IMR-90 (cell line): ENCODE data around the gene TBC1D1. TPM values are rescaled to one million over a fixed set of nuclear protein-coding genes. Genes with fewer than 3 reads are reported as not detected.

Source experiments
- ATAC-seq: fragments of 200-7000 bp; cut with Tn5 transposase; 2 replicates; pipeline ENCODE4 v1.9.1; 2020; ENCODE audit warnings: low read depth, mild to moderate bottlenecking, moderate library complexity
- BruUV-seq: library from RNA; stranded (reverse); fragments of 400-500 nt; replicated peaks from 2 replicates; lab custom pipeline; 2021; lab: Mats Ljungman, UMichigan
- CTCF ChIA-PET: fragments of 300-600 bp; formaldehyde crosslinking; extraction: SDS; loops from one replicate; lab custom pipeline; 2021; ENCODE audit warnings: antibody characterized with exemption; lab: Yijun Ruan, JAX
- POLR2A ChIA-PET: fragments of 300-600 bp; sonication (Branson Sonifier 250); formaldehyde crosslinking; loops from one replicate; lab custom pipeline; 2022; ENCODE audit warnings: antibody characterized with exemption; ENCODE audit not compliant: unreplicated experiment; lab: Charles Lee
- DNase-seq: peaks from one replicate; pipeline ENCODE4 v3.0.0; 2013
- H2AFZ ChIP-seq: replicated peaks from 2 replicates; pipeline ENCODE3; 2013; ENCODE audit warnings: low read length, mild to moderate bottlenecking; ENCODE audit not compliant: poor library complexity
- H2AK5ac ChIP-seq: 2 replicates; pipeline ENCODE4 v1.6.1; 2013; ENCODE audit warnings: low read depth, low read length, inconsistent platforms
- H2AK9ac ChIP-seq: replicated peaks from 2 replicates; pipeline ENCODE3; 2013; ENCODE audit warnings: mild to moderate bottlenecking, low read depth, low read length, moderate library complexity; ENCODE audit not compliant: poor library complexity
- H2BK120ac ChIP-seq: 2 replicates; pipeline ENCODE4 v1.6.1; 2013; ENCODE audit warnings: low read depth, low read length, inconsistent platforms
- H2BK15ac ChIP-seq: 3 replicates; pipeline ENCODE4 v1.6.1; 2013; ENCODE audit warnings: low read depth, low read length, inconsistent platforms
- H2BK20ac ChIP-seq: 2 replicates; pipeline ENCODE4 v1.6.1; 2013; ENCODE audit warnings: low read depth, mild to moderate bottlenecking, inconsistent platforms, low read length, moderate library complexity
- H2BK5ac ChIP-seq: 2 replicates; pipeline ENCODE4 v1.6.1; 2013; ENCODE audit warnings: mild to moderate bottlenecking, low read depth, low read length, inconsistent platforms; ENCODE audit not compliant: poor library complexity, severe bottlenecking
- H3K14ac ChIP-seq: replicated peaks from 2 replicates; pipeline ENCODE4 v1.6.1; 2013; ENCODE audit warnings: low read depth, low read length, inconsistent platforms
- H3K18ac ChIP-seq: 2 replicates; pipeline ENCODE4 v1.6.1; 2013; ENCODE audit warnings: low read depth, low read length, control low read depth
- H3K23ac ChIP-seq: 2 replicates; pipeline ENCODE4 v1.6.1; 2013; ENCODE audit warnings: low read depth, low read length, inconsistent platforms
- H3K27ac ChIP-seq: 2 replicates; pipeline ENCODE4 v1.5.1; 2013; ENCODE audit warnings: mild to moderate bottlenecking, control low read depth, low read length; ENCODE audit not compliant: insufficient read depth
- H3K27me3 ChIP-seq: 2 replicates; pipeline ENCODE4 v1.6.1; 2013; ENCODE audit warnings: low read length; ENCODE audit not compliant: control insufficient read depth, insufficient read depth
- H3K36me3 ChIP-seq: 2 replicates; pipeline ENCODE4 v1.6.1; 2013; ENCODE audit warnings: low read length, mixed read lengths; ENCODE audit not compliant: control insufficient read depth, insufficient read depth
- H3K4ac ChIP-seq: 2 replicates; pipeline ENCODE4 v1.6.1; 2013; ENCODE audit warnings: low read depth, low read length, inconsistent platforms
- H3K4me1 ChIP-seq: 2 replicates; pipeline ENCODE4 v1.6.1; 2013; ENCODE audit warnings: low read length, mixed read lengths; ENCODE audit not compliant: control insufficient read depth, insufficient read depth
- H3K4me2 ChIP-seq: 2 replicates; pipeline ENCODE4 v1.6.1; 2013; ENCODE audit warnings: low read depth, mild to moderate bottlenecking, control low read depth, low read length, moderate library complexity
- H3K4me3 ChIP-seq: 2 replicates; pipeline ENCODE4 v1.5.1; 2013; ENCODE audit warnings: low read depth, mild to moderate bottlenecking, control low read depth, low read length, moderate library complexity; ENCODE audit not compliant: insufficient read depth
- H3K56ac ChIP-seq: 2 replicates; pipeline ENCODE4 v1.6.1; 2013; ENCODE audit warnings: low read length, inconsistent platforms; ENCODE audit not compliant: insufficient read depth; ENCODE audit errors: extremely low read depth
- H3K79me1 ChIP-seq, 2 experiments: 2 replicates each; pipeline ENCODE4 v1.6.1; 2013; ENCODE audit warnings: low read length in 2 of 2, inconsistent platforms in 1 of 2, low read depth in 1 of 2
- H3K9ac ChIP-seq: 2 replicates; pipeline ENCODE4 v1.6.1; 2013; ENCODE audit warnings: low read depth, low read length, control low read depth
- H3K9me1 ChIP-seq: 2 replicates; pipeline ENCODE4 v1.6.1; 2013; ENCODE audit warnings: low read length, inconsistent platforms; ENCODE audit not compliant: insufficient read depth
- H3K9me3 ChIP-seq: 2 replicates; pipeline ENCODE4 v1.6.1; 2013; ENCODE audit warnings: low read length; ENCODE audit not compliant: control insufficient read depth, insufficient read depth
- H4K20me1 ChIP-seq: 2 replicates; pipeline ENCODE4 v1.6.1; 2013; ENCODE audit warnings: low read length, inconsistent platforms; ENCODE audit not compliant: insufficient read depth
- H4K5ac ChIP-seq: 2 replicates; pipeline ENCODE4 v1.6.1; 2013; ENCODE audit warnings: mild to moderate bottlenecking, low read depth, low read length, control low read depth
- H4K8ac ChIP-seq, 2 experiments: 2 replicates each; pipeline ENCODE4 v1.6.1; 2013; ENCODE audit warnings: low read depth in 2 of 2, low read length in 2 of 2, control low read depth in 1 of 2, inconsistent platforms in 1 of 2
- H4K91ac ChIP-seq: 2 replicates; pipeline ENCODE4 v1.6.1; 2013; ENCODE audit warnings: low read depth, low read length, inconsistent platforms; ENCODE audit not compliant: insufficient read depth
- NFE2L2 ChIP-seq: fragments of 150-350 bp; IDR thresholded peaks from 2 replicates; pipeline ENCODE4 v1.6.1; 2016; ENCODE audit warnings: low read depth, mild to moderate bottlenecking, low read length
- WGBS, 2 experiments: methylation state at CpG; one replicate each; pipeline versions ENCODE4 v1.1.5 to v1.1.7; 2013; ENCODE audit warnings: missing lambda C conversion rate in 2 of 2; ENCODE audit not compliant: insufficient read length in 1 of 2; ENCODE audit errors: extremely low coverage in 2 of 2; 5-methylcytosine and 5-hydroxymethylcytosine counted together
- dilution Hi-C: fragments of 300-500 bp; cut with HindIII; formaldehyde crosslinking; loops from one replicate; pipeline ENCODE4 v1.14.3; 2018; ENCODE audit warnings: low sequenced_read_pairs; ENCODE audit not compliant: unreplicated experiment
- in situ Hi-C: fragments of 300-500 bp; cut with MboI; formaldehyde crosslinking; loops from 3 replicates; pipeline ENCODE4 v1.14.3; 2019; ENCODE audit warnings: low sequenced_read_pairs, inconsistent platforms, mixed read lengths
- intact Hi-C: fragments of 100-400 bp; cut with micrococcal nuclease; formaldehyde crosslinking; loops from 2 replicates; pipeline ENCODE4 v1.10.0; 2022
- polyA plus RNA-seq, 3 experiments: library from polyadenylated mRNA; depleted of rRNA; stranded (reverse); fragments of >200 nt; gene quantifications; 2 replicates each; pipeline ENCODE4 v1.2.3, GENCODE V29; 2012; ENCODE audit warnings: low replicate concordance in 1 of 3
- total RNA-seq: library from RNA; depleted of rRNA; stranded (reverse); fragments of >200 nt; gene quantifications from 2 replicates; pipeline ENCODE4 v1.2.3, GENCODE V29; 2012

The TBC1D1 gene
- total and polyA plus RNA-seq, 2 of the 4 experiments (the other 2 are of a cell fraction), result 42.4 to 104 TPM

GRCh38 chr4:37895271-37895670 lies 4.4 kb downstream of the TBC1D1 start:
- H4K91ac ChIP-seq, result no peak overlapping the region
- dilution Hi-C loops (no loop called here), intact Hi-C loops (no loop called here), in situ Hi-C loops (no loop called here)
- no peak overlapping the region for H2BK20ac ChIP-seq
- no peak overlapping the region for H2BK15ac ChIP-seq
- H3K23ac ChIP-seq, result no peak overlapping the region
- H3K9me3 ChIP-seq, result no peaks in the 10 kb centered on the region
- H3K4me2 ChIP-seq, result no peak overlapping the region
- H3K79me1 ChIP-seq, result no peaks in the 10 kb centered on the region
- no peak overlapping the region for H3K56ac ChIP-seq
- H3K4me1 ChIP-seq, result no peaks in the 10 kb centered on the region; the same call in 1 of the 2 replicates
- no peak for TF ChIP-seq NFE2L2
- no peak overlapping the region for H3K4me3 ChIP-seq
- no peak overlapping the region for H4K5ac ChIP-seq
- CTCF ChIA-PET, result no interaction called here
- ATAC-seq (no peak), DNase-seq (no peak)
- H3K4ac ChIP-seq, result no peak overlapping the region
- no peaks in the 10 kb centered on the region for H4K20me1 ChIP-seq
- no peak overlapping the region for H2BK5ac ChIP-seq
- H3K14ac ChIP-seq, result no peak overlapping the region
- WGBS, 2 experiments, result no CpG with 5 or more reads among the region's 7 CpGs
- H2BK120ac ChIP-seq, result no peak overlapping the region
- no peak overlapping the region for H2AFZ ChIP-seq
- peaks cover 44% of the 10 kb centered on the region for H3K27me3 ChIP-seq
- H2AK5ac ChIP-seq, result no peak overlapping the region
- no peak overlapping the region for H3K9ac ChIP-seq
- no peaks in the 10 kb centered on the region for H3K9me1 ChIP-seq
- BruUV-seq, result no TSS peak
- no peak overlapping the region for H3K18ac ChIP-seq
- no peak overlapping the region for H2AK9ac ChIP-seq
- no peak overlapping the region for H3K27ac ChIP-seq
- POLR2A ChIA-PET, result no interaction called here
- no peak overlapping the region for H4K8ac ChIP-seq
- H3K36me3 ChIP-seq, result no peaks in the 10 kb centered on the region
